GM23338 (cell line): Measurements from ENCODE around the gene SOSTDC1. TPM values are rescaled to one million over a fixed set of nuclear protein-coding genes. Genes with fewer than 3 reads are reported as not detected.

ENCODE experiments used
- ATAC-seq: fragments of 200-7000 bp; cut with Tn5 transposase; 3 replicates; pipeline ENCODE4 v1.9.1; 2020
- DNase-seq: peaks from one replicate; pipeline ENCODE4 v3.0.0-alpha.2; 2015; ENCODE audit warnings: low spot score
- H2AFZ ChIP-seq: fragments of 200-600 bp; sonication (generic); 2 replicates; pipeline ENCODE4 v1.8.0; 2016; ENCODE audit warnings: antibody characterized with exemption, mild to moderate bottlenecking, moderate library complexity
- H3F3A ChIP-seq: fragments of 200-600 bp; sonication (generic); replicated peaks from 2 replicates; pipeline ENCODE4 v1.8.0; 2017; ENCODE audit warnings: antibody characterized with exemption, mixed run types, low read depth
- H3K27ac ChIP-seq: fragments of 200-600 bp; sonication (generic); 2 replicates; pipeline ENCODE4 v1.6.1; 2016; ENCODE audit warnings: low read depth
- H3K27me3 ChIP-seq: fragments of 200-600 bp; sonication (generic); 2 replicates; pipeline ENCODE4 v1.8.0; 2016; ENCODE audit warnings: mild to moderate bottlenecking, mixed run types, moderate library complexity; ENCODE audit not compliant: insufficient read depth
- H3K36me3 ChIP-seq: fragments of 200-600 bp; sonication (generic); 2 replicates; pipeline ENCODE4 v1.8.0; 2016; ENCODE audit warnings: mild to moderate bottlenecking; ENCODE audit not compliant: insufficient read depth
- H3K4me1 ChIP-seq: fragments of 200-600 bp; sonication (generic); 2 replicates; pipeline ENCODE4 v1.8.0; 2016; ENCODE audit warnings: mild to moderate bottlenecking, moderate library complexity; ENCODE audit not compliant: insufficient read depth
- H3K4me2 ChIP-seq: fragments of 200-600 bp; sonication (generic); 2 replicates; pipeline ENCODE4 v1.7.1; 2017; ENCODE audit warnings: mixed run types
- H3K4me3 ChIP-seq: fragments of 200-600 bp; sonication (generic); 2 replicates; pipeline ENCODE4 v1.6.1; 2016; ENCODE audit warnings: mixed run types
- H3K79me2 ChIP-seq: fragments of 200-600 bp; sonication (generic); replicated peaks from 2 replicates; pipeline ENCODE4 v1.8.0; 2017; ENCODE audit warnings: mild to moderate bottlenecking; ENCODE audit not compliant: insufficient read depth
- H3K9me2 ChIP-seq: fragments of 200-600 bp; sonication (generic); 2 replicates; pipeline ENCODE4 v1.8.0; 2017; ENCODE audit not compliant: insufficient read depth
- H4K20me1 ChIP-seq: fragments of 200-600 bp; sonication (generic); replicated peaks from 2 replicates; pipeline ENCODE4 v1.8.0; 2017; ENCODE audit warnings: mild to moderate bottlenecking; ENCODE audit not compliant: insufficient read depth
- H3K27ac Mint-ChIP-seq: 2 replicates; pipeline ENCODE4 v1.8.0; 2020; ENCODE audit warnings: inconsistent platforms, mild to moderate bottlenecking, moderate library complexity, mixed read lengths
- H3K27me3 Mint-ChIP-seq: 3 replicates; pipeline ENCODE4 v1.8.0; 2022; ENCODE audit warnings: low read depth, mild to moderate bottlenecking, moderate library complexity, mixed read lengths, inconsistent platforms; ENCODE audit not compliant: insufficient read depth, poor library complexity
- H3K36me3 Mint-ChIP-seq: 3 replicates; pipeline ENCODE4 v1.8.0; 2021; ENCODE audit warnings: low read depth, mild to moderate bottlenecking, inconsistent platforms, moderate library complexity, mixed read lengths
- H3K4me1 Mint-ChIP-seq: 3 replicates; pipeline ENCODE4 v1.8.0; 2020; ENCODE audit warnings: mild to moderate bottlenecking, inconsistent platforms, mixed read lengths
- H3K4me3 Mint-ChIP-seq: 3 replicates; pipeline ENCODE4 v1.8.0; 2021; ENCODE audit warnings: moderate library complexity, mild to moderate bottlenecking, inconsistent platforms, mixed read lengths
- H3K9me3 Mint-ChIP-seq: 3 replicates; pipeline ENCODE4 v1.8.0; 2020; ENCODE audit warnings: moderate library complexity, mild to moderate bottlenecking, inconsistent platforms, mixed read lengths
- CREB1 ChIP-seq: fragments of 250-450 bp; sonication (Bioruptor Pico); IDR thresholded peaks from 2 replicates; pipeline ENCODE4 v1.5.0; 2020; ENCODE audit warnings: low read depth, mild to moderate bottlenecking, moderate library complexity
- EZH2 ChIP-seq: fragments of 200-600 bp; sonication (generic); IDR thresholded peaks from one replicate; pipeline ENCODE4 v1.8.0; 2017; ENCODE audit warnings: antibody characterized with exemption, mild to moderate bottlenecking, low read depth; ENCODE audit not compliant: unreplicated experiment
- JUNB ChIP-seq: IDR thresholded peaks from one replicate; pipeline ENCODE4 v1.6.1; 2016; ENCODE audit warnings: antibody characterized with exemption; ENCODE audit not compliant: unreplicated experiment
- POLR2AphosphoS5 ChIP-seq: IDR thresholded peaks from 2 replicates; pipeline ENCODE4 v1.6.1; 2016; ENCODE audit warnings: antibody characterized with exemption, low read depth
- STAT1 ChIP-seq: IDR thresholded peaks from one replicate; pipeline ENCODE4 v1.6.1; 2016; ENCODE audit warnings: antibody characterized with exemption; ENCODE audit not compliant: unreplicated experiment
- ZNF114 ChIP-seq: fragments of 250-450 bp; sonication (Bioruptor Pico); IDR thresholded peaks from 2 replicates; pipeline ENCODE4 v1.5.0; 2020; ENCODE audit warnings: mild to moderate bottlenecking, moderate library complexity
- ZNF331 ChIP-seq: fragments of 250-450 bp; sonication (Bioruptor Pico); IDR thresholded peaks from 2 replicates; pipeline ENCODE4 v1.5.0; 2020; ENCODE audit warnings: low read depth, mild to moderate bottlenecking, moderate library complexity
- polyA plus RNA-seq: library from polyadenylated mRNA; unstranded; fragments of >200 nt; fragmentation: Nextera tagmentation; extraction: Ambion mirVana; gene quantifications from 2 replicates; pipeline ENCODE4 v1.2.1, GENCODE V29; 2016
- total RNA-seq: library from RNA; depleted of rRNA; stranded (reverse); fragments of >200 nt; shearing (Covaris generic); gene quantifications from 2 replicates; pipeline ENCODE4 v1.2.3, GENCODE V29; 2014
- TF ChIP-seq, protein P1 (sequence below), 2 experiments: fragments of 200-600 bp in 1 of 2; sonication (generic) in 1 of 2; conservative IDR thresholded peaks; 2 replicates each; pipeline versions ENCODE4 v1.5.1 to v1.6.1; 2016 to 2017; ENCODE audit warnings: antibody characterized with exemption in 2 of 2, low read depth in 2 of 2, mild to moderate bottlenecking in 2 of 2, moderate library complexity in 1 of 2
- TF ChIP-seq, protein P2 (sequence below): IDR thresholded peaks from one replicate; pipeline ENCODE4 v1.6.1; 2018; ENCODE audit warnings: antibody characterized with exemption; ENCODE audit not compliant: unreplicated experiment
- TF ChIP-seq, protein P3 (sequence below): fragments of 250-450 bp; sonication (Bioruptor Pico); IDR thresholded peaks from 2 replicates; pipeline ENCODE4 v1.5.0; 2020; ENCODE audit warnings: mild to moderate bottlenecking, moderate library complexity
- TF ChIP-seq, protein P4 (sequence below): IDR thresholded peaks from 2 replicates; pipeline ENCODE4 v1.6.1; 2016; ENCODE audit warnings: antibody characterized with exemption

The SOSTDC1 gene
- total and polyA plus RNA-seq, 2 experiments from 2014 or later: 0.76 to 1.0 TPM

DNA sequence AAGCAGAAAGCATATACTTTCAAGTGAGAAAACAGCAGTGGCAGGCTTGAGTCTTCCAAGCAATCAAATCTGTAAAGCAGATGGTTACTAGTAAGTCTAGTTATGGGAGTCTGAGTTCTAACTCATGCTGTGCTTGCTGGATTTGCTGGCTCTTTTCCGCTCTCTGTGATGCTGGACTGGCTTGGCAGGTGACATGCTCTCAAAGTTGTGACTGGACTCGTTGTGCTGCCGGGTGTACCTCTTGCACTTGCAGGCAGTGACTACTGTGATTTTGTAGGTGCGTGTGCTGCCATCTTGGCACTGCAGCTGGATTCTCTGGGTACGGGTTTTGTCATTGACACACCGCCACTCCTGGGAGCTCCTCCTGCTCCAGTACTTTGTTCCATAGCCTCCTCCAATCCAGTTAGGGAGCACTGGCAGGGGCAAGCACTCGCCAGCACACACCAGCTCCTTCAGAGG, 3.1 kb downstream of the SOSTDC1 start (continued):
- TF ChIP-seq, protein P1, sequence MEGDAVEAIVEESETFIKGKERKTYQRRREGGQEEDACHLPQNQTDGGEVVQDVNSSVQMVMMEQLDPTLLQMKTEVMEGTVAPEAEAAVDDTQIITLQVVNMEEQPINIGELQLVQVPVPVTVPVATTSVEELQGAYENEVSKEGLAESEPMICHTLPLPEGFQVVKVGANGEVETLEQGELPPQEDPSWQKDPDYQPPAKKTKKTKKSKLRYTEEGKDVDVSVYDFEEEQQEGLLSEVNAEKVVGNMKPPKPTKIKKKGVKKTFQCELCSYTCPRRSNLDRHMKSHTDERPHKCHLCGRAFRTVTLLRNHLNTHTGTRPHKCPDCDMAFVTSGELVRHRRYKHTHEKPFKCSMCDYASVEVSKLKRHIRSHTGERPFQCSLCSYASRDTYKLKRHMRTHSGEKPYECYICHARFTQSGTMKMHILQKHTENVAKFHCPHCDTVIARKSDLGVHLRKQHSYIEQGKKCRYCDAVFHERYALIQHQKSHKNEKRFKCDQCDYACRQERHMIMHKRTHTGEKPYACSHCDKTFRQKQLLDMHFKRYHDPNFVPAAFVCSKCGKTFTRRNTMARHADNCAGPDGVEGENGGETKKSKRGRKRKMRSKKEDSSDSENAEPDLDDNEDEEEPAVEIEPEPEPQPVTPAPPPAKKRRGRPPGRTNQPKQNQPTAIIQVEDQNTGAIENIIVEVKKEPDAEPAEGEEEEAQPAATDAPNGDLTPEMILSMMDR (conservative IDR thresholded peaks at IDR 0.05; ENCODE audit: low read depth in 2 of 2): no peak
- TF ChIP-seq ZNF331 (CRISPR knock-in tag) (no peak), POLR2AphosphoS5 (no peak), ZNF114 (CRISPR knock-in tag) (no peak), EZH2 (no peak), STAT1 (no peak), JUNB (no peak)
- TF ChIP-seq, protein P2, sequence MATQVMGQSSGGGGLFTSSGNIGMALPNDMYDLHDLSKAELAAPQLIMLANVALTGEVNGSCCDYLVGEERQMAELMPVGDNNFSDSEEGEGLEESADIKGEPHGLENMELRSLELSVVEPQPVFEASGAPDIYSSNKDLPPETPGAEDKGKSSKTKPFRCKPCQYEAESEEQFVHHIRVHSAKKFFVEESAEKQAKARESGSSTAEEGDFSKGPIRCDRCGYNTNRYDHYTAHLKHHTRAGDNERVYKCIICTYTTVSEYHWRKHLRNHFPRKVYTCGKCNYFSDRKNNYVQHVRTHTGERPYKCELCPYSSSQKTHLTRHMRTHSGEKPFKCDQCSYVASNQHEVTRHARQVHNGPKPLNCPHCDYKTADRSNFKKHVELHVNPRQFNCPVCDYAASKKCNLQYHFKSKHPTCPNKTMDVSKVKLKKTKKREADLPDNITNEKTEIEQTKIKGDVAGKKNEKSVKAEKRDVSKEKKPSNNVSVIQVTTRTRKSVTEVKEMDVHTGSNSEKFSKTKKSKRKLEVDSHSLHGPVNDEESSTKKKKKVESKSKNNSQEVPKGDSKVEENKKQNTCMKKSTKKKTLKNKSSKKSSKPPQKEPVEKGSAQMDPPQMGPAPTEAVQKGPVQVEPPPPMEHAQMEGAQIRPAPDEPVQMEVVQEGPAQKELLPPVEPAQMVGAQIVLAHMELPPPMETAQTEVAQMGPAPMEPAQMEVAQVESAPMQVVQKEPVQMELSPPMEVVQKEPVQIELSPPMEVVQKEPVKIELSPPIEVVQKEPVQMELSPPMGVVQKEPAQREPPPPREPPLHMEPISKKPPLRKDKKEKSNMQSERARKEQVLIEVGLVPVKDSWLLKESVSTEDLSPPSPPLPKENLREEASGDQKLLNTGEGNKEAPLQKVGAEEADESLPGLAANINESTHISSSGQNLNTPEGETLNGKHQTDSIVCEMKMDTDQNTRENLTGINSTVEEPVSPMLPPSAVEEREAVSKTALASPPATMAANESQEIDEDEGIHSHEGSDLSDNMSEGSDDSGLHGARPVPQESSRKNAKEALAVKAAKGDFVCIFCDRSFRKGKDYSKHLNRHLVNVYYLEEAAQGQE: no peak

DNA sequence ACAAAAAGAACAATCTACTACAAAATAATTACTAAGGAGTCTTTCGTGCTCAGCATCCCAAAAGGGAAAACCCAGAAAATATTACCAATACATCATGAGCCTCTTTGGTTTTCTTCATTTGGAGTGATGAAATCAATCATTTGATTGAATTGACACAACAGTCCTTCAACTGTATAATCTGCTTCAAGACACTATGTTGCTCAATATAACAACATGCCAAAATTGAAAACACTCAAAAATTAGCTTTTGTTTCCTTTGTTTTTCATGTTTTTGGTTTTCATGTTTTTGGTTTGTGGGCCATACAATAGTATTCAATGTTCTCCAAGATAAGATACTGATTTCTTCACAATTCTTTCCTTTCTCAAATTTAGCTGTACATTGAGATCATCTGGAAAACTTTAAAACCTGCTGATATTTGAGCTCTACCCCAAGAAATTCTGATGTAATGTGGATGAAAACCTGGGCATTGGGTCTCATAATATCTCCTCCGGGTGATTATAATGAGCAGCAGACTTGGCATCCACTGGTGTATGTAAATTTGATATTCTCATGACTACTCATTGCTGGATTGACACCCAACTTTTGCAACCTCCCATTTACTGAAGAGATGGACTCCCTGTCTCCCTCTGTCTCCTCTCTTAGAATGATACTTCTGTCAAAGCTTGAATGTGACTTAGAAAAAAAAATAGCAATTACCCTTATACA, 4.6 kb downstream of the SOSTDC1 start:
- no peaks in the 10 kb centered on the region for H3K27me3 ChIP-seq
- Mint-ChIP-seq H3K4me1 (peaks cover 30% of the 10 kb centered on the region), H3K4me3 (no peak overlapping the region), H3K9me3 (no peaks in the 10 kb centered on the region), H3K27ac (no peak overlapping the region), H3K36me3 (no peaks in the 10 kb centered on the region), H3K27me3 (no peaks in the 10 kb centered on the region)
- H3K9me2 ChIP-seq: no peaks in the 10 kb centered on the region
- H3F3A ChIP-seq: no peaks in the 10 kb centered on the region
- no peaks in the 10 kb centered on the region for H3K79me2 ChIP-seq
- H3K27ac ChIP-seq: no peak overlapping the region
- no peak overlapping the region for H3K4me3 ChIP-seq
- no peak overlapping the region for H3K4me2 ChIP-seq
- ATAC-seq (no peak), DNase-seq (no peak)
- H4K20me1 ChIP-seq: no peaks in the 10 kb centered on the region
- H2AFZ ChIP-seq: no peak overlapping the region
- no peaks in the 10 kb centered on the region for H3K36me3 ChIP-seq
- H3K4me1 ChIP-seq: peaks cover 31% of the 10 kb centered on the region
- no peak for TF ChIP-seq ZNF114 (CRISPR knock-in tag)
- TF ChIP-seq STAT1: no peak
- no peak for TF ChIP-seq CREB1 (CRISPR knock-in tag)
- TF ChIP-seq JUNB: no peak
- TF ChIP-seq POLR2AphosphoS5: no peak
- TF ChIP-seq, protein P3, sequence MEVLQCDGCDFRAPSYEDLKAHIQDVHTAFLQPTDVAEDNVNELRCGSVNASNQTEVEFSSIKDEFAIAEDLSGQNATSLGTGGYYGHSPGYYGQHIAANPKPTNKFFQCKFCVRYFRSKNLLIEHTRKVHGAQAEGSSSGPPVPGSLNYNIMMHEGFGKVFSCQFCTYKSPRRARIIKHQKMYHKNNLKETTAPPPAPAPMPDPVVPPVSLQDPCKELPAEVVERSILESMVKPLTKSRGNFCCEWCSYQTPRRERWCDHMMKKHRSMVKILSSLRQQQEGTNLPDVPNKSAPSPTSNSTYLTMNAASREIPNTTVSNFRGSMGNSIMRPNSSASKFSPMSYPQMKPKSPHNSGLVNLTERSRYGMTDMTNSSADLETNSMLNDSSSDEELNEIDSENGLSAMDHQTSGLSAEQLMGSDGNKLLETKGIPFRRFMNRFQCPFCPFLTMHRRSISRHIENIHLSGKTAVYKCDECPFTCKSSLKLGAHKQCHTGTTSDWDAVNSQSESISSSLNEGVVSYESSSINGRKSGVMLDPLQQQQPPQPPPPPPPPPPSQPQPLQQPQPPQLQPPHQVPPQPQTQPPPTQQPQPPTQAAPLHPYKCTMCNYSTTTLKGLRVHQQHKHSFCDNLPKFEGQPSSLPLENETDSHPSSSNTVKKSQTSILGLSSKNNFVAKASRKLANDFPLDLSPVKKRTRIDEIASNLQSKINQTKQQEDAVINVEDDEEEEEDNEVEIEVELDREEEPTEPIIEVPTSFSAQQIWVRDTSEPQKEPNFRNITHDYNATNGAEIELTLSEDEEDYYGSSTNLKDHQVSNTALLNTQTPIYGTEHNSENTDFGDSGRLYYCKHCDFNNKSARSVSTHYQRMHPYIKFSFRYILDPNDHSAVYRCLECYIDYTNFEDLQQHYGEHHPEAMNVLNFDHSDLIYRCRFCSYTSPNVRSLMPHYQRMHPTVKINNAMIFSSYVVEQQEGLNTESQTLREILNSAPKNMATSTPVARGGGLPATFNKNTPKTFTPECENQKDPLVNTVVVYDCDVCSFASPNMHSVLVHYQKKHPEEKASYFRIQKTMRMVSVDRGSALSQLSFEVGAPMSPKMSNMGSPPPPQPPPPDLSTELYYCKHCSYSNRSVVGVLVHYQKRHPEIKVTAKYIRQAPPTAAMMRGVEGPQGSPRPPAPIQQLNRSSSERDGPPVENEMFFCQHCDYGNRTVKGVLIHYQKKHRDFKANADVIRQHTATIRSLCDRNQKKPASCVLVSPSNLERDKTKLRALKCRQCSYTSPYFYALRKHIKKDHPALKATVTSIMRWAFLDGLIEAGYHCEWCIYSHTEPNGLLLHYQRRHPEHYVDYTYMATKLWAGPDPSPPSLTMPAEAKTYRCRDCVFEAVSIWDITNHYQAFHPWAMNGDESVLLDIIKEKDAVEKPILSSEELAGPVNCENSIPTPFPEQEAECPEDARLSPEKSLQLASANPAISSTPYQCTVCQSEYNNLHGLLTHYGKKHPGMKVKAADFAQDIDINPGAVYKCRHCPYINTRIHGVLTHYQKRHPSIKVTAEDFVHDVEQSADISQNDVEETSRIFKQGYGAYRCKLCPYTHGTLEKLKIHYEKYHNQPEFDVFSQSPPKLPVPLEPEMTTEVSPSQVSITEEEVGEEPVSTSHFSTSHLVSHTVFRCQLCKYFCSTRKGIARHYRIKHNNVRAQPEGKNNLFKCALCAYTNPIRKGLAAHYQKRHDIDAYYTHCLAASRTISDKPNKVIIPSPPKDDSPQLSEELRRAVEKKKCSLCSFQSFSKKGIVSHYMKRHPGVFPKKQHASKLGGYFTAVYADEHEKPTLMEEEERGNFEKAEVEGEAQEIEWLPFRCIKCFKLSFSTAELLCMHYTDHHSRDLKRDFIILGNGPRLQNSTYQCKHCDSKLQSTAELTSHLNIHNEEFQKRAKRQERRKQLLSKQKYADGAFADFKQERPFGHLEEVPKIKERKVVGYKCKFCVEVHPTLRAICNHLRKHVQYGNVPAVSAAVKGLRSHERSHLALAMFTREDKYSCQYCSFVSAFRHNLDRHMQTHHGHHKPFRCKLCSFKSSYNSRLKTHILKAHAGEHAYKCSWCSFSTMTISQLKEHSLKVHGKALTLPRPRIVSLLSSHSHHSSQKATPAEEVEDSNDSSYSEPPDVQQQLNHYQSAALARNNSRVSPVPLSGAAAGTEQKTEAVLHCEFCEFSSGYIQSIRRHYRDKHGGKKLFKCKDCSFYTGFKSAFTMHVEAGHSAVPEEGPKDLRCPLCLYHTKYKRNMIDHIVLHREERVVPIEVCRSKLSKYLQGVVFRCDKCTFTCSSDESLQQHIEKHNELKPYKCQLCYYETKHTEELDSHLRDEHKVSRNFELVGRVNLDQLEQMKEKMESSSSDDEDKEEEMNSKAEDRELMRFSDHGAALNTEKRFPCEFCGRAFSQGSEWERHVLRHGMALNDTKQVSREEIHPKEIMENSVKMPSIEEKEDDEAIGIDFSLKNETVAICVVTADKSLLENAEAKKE (CRISPR knock-in tag): no peak
- no peak for TF ChIP-seq EZH2
- TF ChIP-seq, protein P4, sequence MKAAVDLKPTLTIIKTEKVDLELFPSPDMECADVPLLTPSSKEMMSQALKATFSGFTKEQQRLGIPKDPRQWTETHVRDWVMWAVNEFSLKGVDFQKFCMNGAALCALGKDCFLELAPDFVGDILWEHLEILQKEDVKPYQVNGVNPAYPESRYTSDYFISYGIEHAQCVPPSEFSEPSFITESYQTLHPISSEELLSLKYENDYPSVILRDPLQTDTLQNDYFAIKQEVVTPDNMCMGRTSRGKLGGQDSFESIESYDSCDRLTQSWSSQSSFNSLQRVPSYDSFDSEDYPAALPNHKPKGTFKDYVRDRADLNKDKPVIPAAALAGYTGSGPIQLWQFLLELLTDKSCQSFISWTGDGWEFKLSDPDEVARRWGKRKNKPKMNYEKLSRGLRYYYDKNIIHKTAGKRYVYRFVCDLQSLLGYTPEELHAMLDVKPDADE: no peak
